GM18519 (cell line): ENCODE results near the gene TMEM135.
"Not testable (repeated sequence)": the region's sequence is repeated elsewhere in the genome, so short reads cannot be mapped to it uniquely, and the experiment has no call there.

Experiments used
- ATAC-seq: cut with Tn5 transposase; IDR thresholded peaks from one replicate; pipeline ENCODE4 v1.9.1; 2021; ENCODE audit warnings: mild to moderate bottlenecking, moderate library complexity; ENCODE audit not compliant: unreplicated experiment, low FRiP score

Gene TMEM135

DNA sequence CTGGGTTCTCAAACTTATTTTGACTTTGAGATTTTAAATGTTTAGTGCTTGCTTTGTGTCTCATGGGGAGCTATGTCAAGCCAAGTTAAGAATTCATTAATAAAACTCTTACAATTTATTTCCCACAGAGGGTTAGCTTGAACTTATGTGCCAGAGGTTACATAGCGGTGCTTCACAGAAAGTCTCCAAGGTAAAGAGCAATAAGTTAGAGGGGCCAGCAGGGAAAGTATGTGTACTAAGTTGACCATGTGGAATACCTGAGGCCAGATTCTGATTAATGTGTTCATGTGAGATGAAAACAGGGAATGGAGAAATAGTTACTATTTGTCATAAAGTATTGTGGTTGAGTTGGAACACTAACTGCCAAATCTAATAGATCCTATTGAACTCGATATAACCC, 149.3 kb downstream of the TMEM135 start:
- no peak for ATAC-seq

DNA sequence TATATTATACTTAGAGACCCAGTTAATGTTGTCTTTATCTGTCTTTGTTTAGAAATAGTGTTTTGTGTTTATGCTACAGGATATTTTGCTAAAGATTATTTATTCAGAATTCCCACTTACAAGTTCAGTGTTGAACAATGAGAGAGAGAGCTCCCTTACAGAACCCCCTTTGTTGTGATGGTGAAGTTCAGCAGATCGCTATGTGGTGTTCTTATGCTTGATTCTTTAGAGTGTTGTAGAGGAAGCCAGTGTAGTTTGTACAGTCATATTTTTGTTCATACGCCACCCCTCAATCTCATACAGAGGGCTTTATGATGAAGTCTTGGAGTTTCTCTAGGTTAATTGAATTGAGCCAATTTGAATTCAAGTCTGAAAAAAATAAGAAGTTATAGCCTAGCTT, 150.2 kb downstream of the TMEM135 start:
- ATAC-seq = no peak

DNA sequence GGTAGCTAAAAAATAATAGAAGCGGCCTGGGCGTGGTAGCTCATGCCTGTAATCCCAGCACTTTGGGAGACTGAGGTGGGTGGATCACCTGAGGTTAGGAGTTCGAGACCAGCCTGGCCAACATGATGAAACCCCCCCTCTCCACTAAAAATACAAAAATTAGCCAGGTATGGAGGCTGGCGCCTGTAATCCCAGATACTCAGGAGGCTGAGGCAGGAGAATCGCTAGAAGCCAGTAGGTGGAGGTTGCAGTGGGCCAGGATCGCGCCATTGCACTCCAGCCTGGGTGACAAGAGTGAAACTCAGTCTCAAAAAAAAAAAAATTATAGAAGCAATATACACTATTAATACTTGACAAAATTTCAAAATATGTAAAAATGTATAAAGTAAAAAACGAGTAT, 150.7 kb downstream of the TMEM135 start:
- not testable (repeated sequence) for ATAC-seq

DNA sequence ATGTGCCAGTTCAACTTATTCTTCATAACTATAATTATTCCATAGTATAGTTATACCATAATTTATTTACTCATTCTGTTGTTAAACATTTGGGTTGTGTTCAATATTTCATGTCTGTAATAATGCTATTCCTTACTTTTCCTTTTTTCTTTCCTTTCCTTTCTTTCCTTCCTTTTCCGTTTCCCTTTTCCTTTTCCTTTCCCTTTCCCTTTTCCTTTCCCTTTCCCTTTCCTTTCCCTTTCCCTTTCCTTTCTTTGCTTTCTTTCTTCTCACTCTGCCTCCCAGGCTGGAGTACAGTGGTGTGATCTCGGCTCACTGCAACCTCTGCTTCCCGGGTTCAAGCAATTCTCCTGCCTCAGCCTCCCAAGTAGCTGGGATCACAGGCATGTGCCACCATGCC, 151.2 kb downstream of the TMEM135 start:
- ATAC-seq = not testable (repeated sequence)

DNA sequence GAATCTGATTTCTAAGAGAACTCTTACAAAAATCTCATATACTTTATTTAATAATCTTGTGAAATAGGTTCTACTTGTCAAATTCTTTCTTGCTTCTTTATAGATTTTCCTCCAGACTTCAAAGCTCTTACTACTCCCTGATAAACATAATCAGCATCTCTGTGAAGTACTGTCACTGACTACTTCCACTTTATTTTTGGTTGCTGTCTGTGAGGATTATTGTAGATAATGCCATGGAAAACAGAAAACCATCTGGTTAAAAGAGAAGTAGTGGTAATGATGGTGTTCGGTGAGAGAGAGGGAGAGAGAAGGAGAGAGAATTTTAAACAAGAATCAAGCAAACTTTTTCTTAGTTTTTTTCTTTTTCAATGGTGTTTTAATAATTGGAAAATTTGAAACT, 152.3 kb downstream of the TMEM135 start:
- no peak for ATAC-seq

- no peak for ATAC-seq
Measured at GRCh38 chr11:87193756-87194470, 156.2 kb downstream of the TMEM135 start.

- no peak for ATAC-seq
Measured at GRCh38 chr11:87194985-87195820, 157.5 kb downstream of the TMEM135 start.

DNA sequence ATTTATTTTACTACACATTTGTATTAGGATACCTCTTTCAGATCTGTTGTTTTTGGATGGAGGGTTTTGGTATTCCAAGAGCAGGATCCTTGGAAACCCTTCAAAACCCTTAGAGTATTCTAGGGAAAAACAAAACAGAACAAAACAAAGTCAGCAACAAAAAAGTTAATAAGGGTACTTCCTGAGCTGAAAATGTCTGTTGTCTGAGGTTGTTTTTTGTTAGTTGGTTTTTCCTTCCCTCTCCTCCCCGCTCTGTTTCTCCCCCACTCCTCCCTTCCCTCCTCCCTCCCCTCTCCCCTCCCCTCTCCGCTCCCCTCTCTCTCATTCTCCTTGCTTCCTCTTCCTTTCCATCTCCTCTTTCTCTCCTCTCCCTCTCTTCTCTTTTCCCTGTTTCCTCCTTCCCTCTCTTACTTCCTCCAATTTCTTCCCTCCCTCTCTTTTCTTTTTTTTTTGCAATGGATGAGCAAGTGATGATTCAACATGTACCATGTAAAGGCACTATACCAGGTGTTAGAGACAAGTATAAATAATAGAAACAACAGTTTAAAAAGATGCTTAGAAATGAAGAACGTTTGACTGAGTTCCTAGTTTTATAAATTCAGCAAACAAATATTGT, 160.6 kb downstream of the TMEM135 start:
- no peak for ATAC-seq

- ATAC-seq = no peak
Measured at GRCh38 chr11:87201376-87201775, 163.6 kb downstream of the TMEM135 start.

- no peak for ATAC-seq
Measured at GRCh38 chr11:87203907-87204602, 166.3 kb downstream of the TMEM135 start.

DNA sequence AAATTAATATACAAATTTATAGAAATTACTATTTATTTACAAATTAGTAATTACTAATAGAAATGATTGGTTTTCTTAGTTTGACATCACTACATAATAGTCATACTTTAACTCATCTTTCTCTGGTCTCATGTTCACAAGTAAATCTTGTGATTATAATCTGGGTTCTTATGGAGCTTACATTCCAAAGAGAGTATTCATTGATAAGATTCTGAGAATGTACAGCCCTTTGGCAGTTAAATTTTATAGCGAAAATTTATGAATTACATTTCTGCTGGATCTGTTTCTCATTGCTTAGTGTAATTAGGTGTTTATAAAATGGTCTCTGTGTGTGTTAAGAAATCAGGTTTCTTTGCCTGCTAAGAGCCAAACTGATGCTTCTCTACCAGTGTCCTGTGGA, 175.2 kb downstream of the TMEM135 start:
- ATAC-seq = no peak

GRCh38 chr11:87213444-87213843, 175.7 kb downstream of the TMEM135 start:
- no peak for ATAC-seq

GRCh38 chr11:87215236-87215635, 177.5 kb downstream of the TMEM135 start:
- no peak for ATAC-seq

- no peak for ATAC-seq
Measured at GRCh38 chr11:87219266-87219665, 181.5 kb downstream of the TMEM135 start.

GRCh38 chr11:87223816-87224215, 186.1 kb downstream of the TMEM135 start:
- ATAC-seq = no peak

GRCh38 chr11:87224486-87224885, 186.8 kb downstream of the TMEM135 start:
- ATAC-seq = no peak

- no peak for ATAC-seq
Measured at GRCh38 chr11:87228820-87229219, 191.1 kb downstream of the TMEM135 start.

DNA sequence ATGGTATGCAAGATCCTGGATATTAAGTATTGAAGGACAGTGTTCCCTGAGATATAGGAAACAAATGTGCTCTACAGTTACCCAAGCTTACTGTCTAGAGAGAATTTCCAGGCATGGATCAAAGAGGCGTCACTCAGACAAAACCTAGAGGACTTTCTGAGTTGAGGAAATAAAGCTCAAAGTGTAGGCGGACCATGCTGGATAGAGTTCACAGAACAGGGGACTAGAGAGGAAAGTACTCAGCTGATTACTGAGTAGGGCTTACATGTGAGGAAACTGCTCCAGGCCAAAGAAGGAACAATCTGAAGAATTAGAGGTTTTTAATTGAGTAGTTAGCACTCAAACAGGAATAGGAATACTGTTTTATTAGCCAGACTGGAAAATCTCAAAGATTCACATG, 193.3 kb downstream of the TMEM135 start:
- no peak for ATAC-seq

- ATAC-seq = no peak
Measured at GRCh38 chr11:87232320-87232719, 194.6 kb downstream of the TMEM135 start.

GRCh38 chr11:87235366-87235765, 197.6 kb downstream of the TMEM135 start:
- no peak for ATAC-seq

- no peak for ATAC-seq
Measured at GRCh38 chr11:87236368-87236767, 198.6 kb downstream of the TMEM135 start.
